NT2/D1 (cell line): ENCODE data around the gene TUBGCP6.
A peak's percentile ranks its signal among the peaks of the same experiment; 100 is the strongest.

Experiments used
- DNase-seq: peaks from one replicate; pipeline ENCODE4 v3.0.0-alpha.2; 2011; ENCODE audit warnings: low read depth, low spot score
- H3K27me3 ChIP-seq: 2 replicates; pipeline ENCODE4 v1.6.0; 2011; ENCODE audit warnings: mild to moderate bottlenecking; ENCODE audit not compliant: insufficient read length, insufficient read depth
- H3K36me3 ChIP-seq: 2 replicates; pipeline ENCODE4 v1.6.1; 2011; ENCODE audit warnings: mild to moderate bottlenecking, low read length, mixed read lengths; ENCODE audit not compliant: insufficient read depth, insufficient read length
- H3K4me1 ChIP-seq: 2 replicates; pipeline ENCODE4 v1.5.1; 2011; ENCODE audit not compliant: insufficient read depth, insufficient read length
- H3K4me3 ChIP-seq: 2 replicates; pipeline ENCODE4 v1.5.1; 2011; ENCODE audit warnings: low read depth; ENCODE audit not compliant: insufficient read length
- H3K9ac ChIP-seq: 2 replicates; pipeline ENCODE4 v1.6.0; 2011; ENCODE audit warnings: low read depth; ENCODE audit not compliant: insufficient read length
- H3K9me3 ChIP-seq: 2 replicates; pipeline ENCODE4 v1.5.1; 2011; ENCODE audit warnings: mild to moderate bottlenecking, low read length; ENCODE audit not compliant: insufficient read depth
- SUZ12 ChIP-seq: IDR thresholded peaks from 2 replicates; pipeline ENCODE4 v1.6.1; 2011; ENCODE audit not compliant: insufficient read length, insufficient read depth; ENCODE audit errors: extremely low read depth
- YY1 ChIP-seq: IDR thresholded peaks from 2 replicates; pipeline ENCODE4 v1.6.1; 2011; ENCODE audit not compliant: insufficient read length, insufficient read depth
- ZNF274 ChIP-seq: IDR thresholded peaks from 2 replicates; pipeline ENCODE4 v1.6.1; 2011; ENCODE audit warnings: mild to moderate bottlenecking, low read depth, low read length

The TUBGCP6 gene

DNA sequence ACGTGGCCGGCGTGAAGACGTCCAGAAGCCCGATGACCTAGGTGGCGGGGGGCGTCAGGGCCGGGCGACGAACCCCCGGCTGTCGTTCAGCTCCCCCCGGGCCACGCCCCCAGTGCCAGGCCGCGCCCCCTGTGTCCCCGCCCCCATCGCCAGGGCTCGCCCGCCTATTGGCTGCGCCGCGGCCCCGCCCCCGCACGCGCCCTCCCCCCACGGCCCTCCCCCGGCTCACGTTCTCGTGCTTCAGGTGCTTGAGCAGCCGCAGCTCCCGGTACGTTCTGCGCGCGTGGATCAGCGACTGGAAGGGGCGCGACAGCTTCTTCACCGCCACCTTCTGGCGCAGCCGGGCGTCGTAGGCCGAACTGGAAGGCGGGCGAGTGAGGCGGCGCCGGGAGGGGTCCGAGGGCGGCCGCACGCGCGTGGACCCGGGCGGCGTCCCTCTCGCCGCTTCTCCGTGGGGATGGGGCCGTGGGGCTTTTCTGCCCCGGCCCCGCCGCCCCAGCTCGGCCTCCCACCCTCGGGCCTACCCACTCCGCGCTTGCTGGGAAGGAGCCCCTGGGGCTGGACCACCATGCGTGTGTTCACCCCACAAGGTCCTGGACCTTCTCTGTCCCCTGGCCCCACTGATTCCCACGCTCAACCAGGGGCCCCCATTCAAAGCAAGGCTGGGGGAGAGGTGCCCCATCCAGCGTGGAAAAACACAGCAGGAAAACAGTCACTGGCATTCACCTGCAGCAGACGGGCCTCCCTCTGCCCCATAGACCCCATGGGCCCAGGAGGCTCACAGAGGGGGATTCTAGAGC, 23.0 kb upstream of the TUBGCP6 start:
- no peak for TF ChIP-seq ZNF274
- no peak for TF ChIP-seq SUZ12
- no peak for TF ChIP-seq YY1
- H3K27me3 ChIP-seq = peaks cover 25% of the 10 kb centered on the region
- H3K4me1 ChIP-seq = peaks cover 13% of the 10 kb centered on the region
- no peaks in the 10 kb centered on the region; the same call in 1 of the 2 replicates for H3K9me3 ChIP-seq
- H3K9ac ChIP-seq = no peak overlapping the region
- no peak overlapping the region for H3K4me3 ChIP-seq
- no peaks in the 10 kb centered on the region for H3K36me3 ChIP-seq
- DNase-seq = no peak

DNA sequence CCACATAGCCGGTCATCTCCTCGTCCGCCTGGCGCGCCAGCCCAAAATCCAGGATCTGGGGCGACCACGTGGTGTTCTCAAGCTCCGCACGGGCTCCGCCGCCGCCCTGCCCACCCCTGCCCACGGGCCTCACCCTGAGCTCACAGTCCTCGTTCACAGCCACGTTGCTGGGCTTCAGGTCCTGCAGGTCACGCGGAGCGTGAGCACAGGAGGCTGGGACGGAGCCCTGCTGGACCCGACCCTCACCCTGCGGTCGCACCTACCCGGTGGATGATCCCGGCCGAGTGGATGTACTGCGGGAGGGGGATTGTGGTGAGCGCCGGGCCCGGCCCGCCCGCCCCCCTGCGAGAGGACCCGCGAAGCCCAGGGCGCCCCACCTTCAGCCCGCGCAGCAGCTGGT, 22.2 kb upstream of the TUBGCP6 start:
- Histone ChIP-seq H3K9me3 (no peaks in the 10 kb centered on the region; the same call in 1 of the 2 replicates), H3K27me3 (peaks cover 25% of the 10 kb centered on the region), H3K36me3 (no peaks in the 10 kb centered on the region), H3K4me1 (peaks cover 16% of the 10 kb centered on the region), H3K9ac (no peak overlapping the region), H3K4me3 (no peak overlapping the region)
- TF ChIP-seq SUZ12 = no peak
- no peak for TF ChIP-seq ZNF274
- TF ChIP-seq YY1 = no peak
- DNase-seq = no peak

DNA sequence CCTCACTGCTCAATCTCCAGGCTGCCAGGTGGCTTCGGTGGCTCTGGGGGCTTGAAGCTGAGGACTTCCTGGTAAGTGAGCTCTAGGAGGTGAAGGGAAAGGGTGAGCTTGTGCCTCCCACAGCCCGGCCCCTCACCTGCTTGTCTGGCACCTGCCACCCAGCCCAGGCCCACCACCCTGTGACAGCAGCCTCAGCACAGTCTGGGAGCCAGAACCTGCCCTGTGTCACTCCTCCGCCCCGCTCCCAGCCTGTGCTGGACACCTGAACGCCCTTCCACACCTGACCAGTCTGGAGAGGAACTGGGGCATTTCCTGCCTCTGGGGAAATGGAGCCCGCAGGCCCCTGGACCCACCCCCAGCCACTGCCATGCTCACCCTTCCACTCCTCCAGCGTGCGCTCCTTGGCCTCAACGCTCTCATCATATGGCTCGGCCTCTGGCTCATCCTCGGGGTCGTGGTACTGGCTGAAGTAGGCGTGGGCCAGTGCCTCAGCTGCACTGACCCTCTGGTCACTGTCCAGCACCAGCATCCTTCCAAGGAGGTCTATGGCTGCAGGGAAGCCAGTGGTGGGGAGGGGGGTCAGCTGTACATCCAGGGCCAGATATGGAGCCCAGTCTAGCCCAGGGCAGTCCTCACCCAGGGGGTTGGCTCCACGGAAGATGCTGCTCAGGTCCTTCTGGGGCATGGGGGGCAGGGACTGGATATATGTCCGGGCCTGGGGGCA, 20.3 kb upstream of the TUBGCP6 start:
- no peak for TF ChIP-seq ZNF274
- TF ChIP-seq YY1 = no peak
- no peak for TF ChIP-seq SUZ12
- no peak overlapping the region for H3K4me3 ChIP-seq
- peaks cover 14% of the 10 kb centered on the region for H3K27me3 ChIP-seq
- H3K9ac ChIP-seq = no peak overlapping the region
- no peak for DNase-seq
- H3K9me3 ChIP-seq = no peaks in the 10 kb centered on the region; the same call in 1 of the 2 replicates
- no peaks in the 10 kb centered on the region for H3K36me3 ChIP-seq
- peaks cover 17% of the 10 kb centered on the region for H3K4me1 ChIP-seq

DNA sequence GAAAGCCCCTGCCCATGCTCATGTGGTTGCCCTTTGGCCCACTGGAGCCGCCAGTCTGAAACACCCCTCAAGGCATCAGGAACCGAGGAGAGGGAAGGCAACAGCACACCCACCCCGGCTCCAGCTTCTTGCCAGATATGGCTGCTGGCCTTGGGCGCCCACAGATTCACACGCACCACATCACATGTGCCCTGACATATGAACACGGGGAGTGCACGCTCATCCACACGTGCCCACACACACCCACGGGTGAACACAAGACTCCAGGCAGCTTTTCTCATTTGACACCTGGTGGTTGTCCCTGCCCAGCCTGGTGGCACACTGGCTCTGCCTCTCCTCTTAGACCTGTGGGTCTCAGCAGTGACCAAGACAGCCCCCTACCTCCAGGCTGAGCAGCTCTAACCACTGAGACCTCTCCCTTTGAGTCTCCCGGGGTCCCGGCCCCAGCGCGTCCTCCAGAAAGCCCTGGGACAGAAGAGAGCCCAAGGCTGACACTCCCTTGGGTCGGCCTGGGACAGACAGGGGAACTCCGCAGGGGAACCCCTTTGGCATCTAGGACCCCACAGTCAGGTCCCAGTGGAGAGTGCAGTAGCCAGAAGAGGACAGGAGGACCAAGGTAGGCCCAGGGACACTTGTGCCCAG, 19.4 kb upstream of the TUBGCP6 start:
- TF ChIP-seq SUZ12 (no peak), YY1 (no peak), ZNF274 (no peak)
- peaks cover 9% of the 10 kb centered on the region for H3K27me3 ChIP-seq
- H3K9ac ChIP-seq = no peak overlapping the region
- H3K9me3 ChIP-seq = no peaks in the 10 kb centered on the region; the same call in 1 of the 2 replicates
- H3K4me3 ChIP-seq = no peak overlapping the region
- no peaks in the 10 kb centered on the region for H3K36me3 ChIP-seq
- peaks cover 16% of the 10 kb centered on the region for H3K4me1 ChIP-seq
- no peak for DNase-seq

DNA sequence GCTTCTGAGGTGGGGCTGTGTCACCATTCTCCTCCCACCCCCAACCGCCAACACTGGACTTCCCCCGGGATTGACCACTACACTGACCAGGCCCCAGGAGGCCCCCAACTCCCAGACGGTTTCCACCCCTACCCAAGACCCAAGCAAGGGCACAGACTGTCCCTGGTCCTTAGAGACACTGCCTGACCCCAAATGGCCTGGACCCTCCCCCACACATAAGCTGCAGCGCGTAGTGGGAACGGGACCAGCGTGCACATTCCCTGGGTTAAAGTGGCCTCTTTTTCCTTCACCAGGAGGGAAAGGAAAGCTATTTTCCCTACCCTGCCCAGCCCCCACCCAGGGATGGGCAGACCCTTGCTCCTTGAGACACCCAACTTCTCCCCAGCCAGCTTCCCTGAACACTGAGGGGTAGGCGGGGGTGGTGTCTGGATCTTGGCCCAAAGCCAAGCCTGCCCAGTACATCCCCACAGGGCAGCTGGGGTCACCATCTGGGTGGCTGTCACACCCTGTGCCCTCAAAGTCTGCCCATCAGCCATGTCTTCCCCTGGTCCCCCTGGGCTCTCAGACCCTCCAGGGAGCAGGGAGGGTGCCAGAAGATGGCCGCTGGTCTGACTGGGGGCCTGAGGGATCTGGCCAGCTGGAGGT, 18.3 kb upstream of the TUBGCP6 start:
- no peaks in the 10 kb centered on the region for H3K36me3 ChIP-seq
- H3K9ac ChIP-seq = peak overlapping the region; percentile 36
- TF ChIP-seq ZNF274 (no peak), SUZ12 (no peak), YY1 (no peak)
- peaks cover 4% of the 10 kb centered on the region for H3K27me3 ChIP-seq
- H3K9me3 ChIP-seq = no peaks in the 10 kb centered on the region; the same call in 1 of the 2 replicates
- no peak overlapping the region for H3K4me3 ChIP-seq
- peaks cover 19% of the 10 kb centered on the region for H3K4me1 ChIP-seq
- no peak for DNase-seq

DNA sequence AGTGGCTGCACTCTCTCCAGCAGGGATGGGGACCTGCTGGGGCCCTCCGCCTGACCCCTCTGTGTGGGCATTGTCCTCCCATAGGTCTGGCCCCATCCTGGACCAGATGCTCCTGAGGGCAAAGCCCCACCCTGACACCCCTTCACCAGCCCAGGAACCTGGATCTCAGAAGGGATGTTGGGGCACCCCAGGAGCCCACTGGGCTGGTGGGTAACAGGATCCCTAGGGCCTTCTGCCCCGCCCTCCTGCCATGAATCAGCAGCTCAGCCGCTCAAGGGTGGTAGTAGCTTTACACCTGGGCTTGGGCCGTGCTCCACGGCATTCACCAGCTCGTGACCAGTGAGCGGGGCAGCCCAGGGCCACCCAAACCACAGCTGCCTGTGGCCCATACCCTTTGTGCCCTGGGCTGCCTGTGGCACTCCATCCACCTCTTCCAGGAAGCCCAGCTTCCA, 17.7 kb upstream of the TUBGCP6 start:
- Histone ChIP-seq H3K36me3 (no peaks in the 10 kb centered on the region), H3K9ac (peak overlapping the region; percentile 66), H3K27me3 (peaks cover 4% of the 10 kb centered on the region), H3K9me3 (no peaks in the 10 kb centered on the region; the same call in 1 of the 2 replicates), H3K4me1 (peaks cover 19% of the 10 kb centered on the region), H3K4me3 (no peak overlapping the region)
- DNase-seq = no peak
- no peak for TF ChIP-seq YY1
- no peak for TF ChIP-seq SUZ12
- no peak for TF ChIP-seq ZNF274
